GM18861 (cell line): ENCODE results near the gene LY6G5C.
A peak's percentile ranks its signal among the peaks of the same experiment; 100 is the strongest.
"Not testable (repeated sequence)": the region's sequence is repeated elsewhere in the genome, so short reads cannot be mapped to it uniquely, and the experiment has no call there.

Source experiments
- ATAC-seq: cut with Tn5 transposase; IDR thresholded peaks from one replicate; pipeline ENCODE4 v1.9.1; 2021; ENCODE audit not compliant: unreplicated experiment

LY6G5C gene

GRCh38 chr6:31715022-31715958, 34.4 kb upstream of the LY6G5C start, which contains the start of gene LY6G6D:
Gene LY6G6D, plus strand, starts transcription at chr6:31715348. Its CDS starts 8 bp downstream, at chr6:31715356.
- ATAC-seq = no peak

GRCh38 chr6:31713991-31714684, 33.3 kb upstream of the LY6G5C start:
- no peak for ATAC-seq

GRCh38 chr6:31713465-31713864, 32.6 kb upstream of the LY6G5C start:
- no peak for ATAC-seq

- no peak for ATAC-seq
Measured at GRCh38 chr6:31712296-31712695, 31.4 kb upstream of the LY6G5C start.

GRCh38 chr6:31711233-31711632, 30.4 kb upstream of the LY6G5C start:
- ATAC-seq = no peak

GRCh38 chr6:31710523-31711219, 29.8 kb upstream of the LY6G5C start:
- no peak for ATAC-seq

- ATAC-seq = not testable (repeated sequence)
Measured at GRCh38 chr6:31709157-31709556, 28.3 kb upstream of the LY6G5C start.

GRCh38 chr6:31708224-31708623, 27.4 kb upstream of the LY6G5C start:
- ATAC-seq = no peak

GRCh38 chr6:31707701-31708100, 26.8 kb upstream of the LY6G5C start:
- ATAC-seq = no peak

GRCh38 chr6:31706599-31706998, 25.7 kb upstream of the LY6G5C start, which contains the start of gene LY6G6F:
Gene LY6G6F, plus strand, starts transcription at chr6:31706866. Its CDS starts 41 bp downstream, at chr6:31706907.
- no peak for ATAC-seq

GRCh38 chr6:31705931-31706330, 25.1 kb upstream of the LY6G5C start:
- no peak for ATAC-seq

- peak; percentile 84 for ATAC-seq
Measured at GRCh38 chr6:31702819-31703716, 22.2 kb upstream of the LY6G5C start, which contains the start of gene ABHD16A. Gene ABHD16A, minus strand, starts transcription at chr6:31703324. Its CDS starts 43 bp downstream, at chr6:31703281.

- no peak for ATAC-seq
Measured at GRCh38 chr6:31702405-31702818, 21.5 kb upstream of the LY6G5C start.

GRCh38 chr6:31701666-31702404, 21.0 kb upstream of the LY6G5C start:
- no peak for ATAC-seq

GRCh38 chr6:31700740-31701401, 20.0 kb upstream of the LY6G5C start:
- ATAC-seq = no peak

GRCh38 chr6:31697555-31697954, 16.7 kb upstream of the LY6G5C start:
- no peak for ATAC-seq

- ATAC-seq = no peak
Measured at GRCh38 chr6:31693535-31693934, 12.7 kb upstream of the LY6G5C start.

GRCh38 chr6:31692886-31693285, 12.0 kb upstream of the LY6G5C start:
- ATAC-seq = no peak

- ATAC-seq = no peak
Measured at GRCh38 chr6:31692353-31692752, 11.5 kb upstream of the LY6G5C start.
